Spleen (tissue), 7 donors: ENCODE measurements around the gene SCN2A.

ENCODE experiments used
- CTCF ChIP-seq, 11 experiments: fragments of 200-600 bp in 7 of 11; fragments of 450-650 bp in 4 of 11; sonication (generic) in 4 of 11; IDR thresholded peaks in 8 of 11; conservative IDR thresholded peaks in 3 of 11; 1 replicate in 7 of 11; 2 replicates in 4 of 11; pipeline versions ENCODE4 v1.4.0 to v1.8.0; 2016 to 2021; ENCODE audit warnings: antibody characterized with exemption in 11 of 11, inconsistent platforms in 4 of 11, mild to moderate bottlenecking in 1 of 11
- POLR2AphosphoS5 ChIP-seq, 3 donors: sonication (generic); formaldehyde crosslinking; IDR thresholded peaks; one replicate each; pipeline ENCODE4 v1.5.1; 2017; ENCODE audit warnings: antibody characterized with exemption in 3 of 3
- donor health status: DM: no; HTN: no; CAD: no; lungs with moderate emphysema.
- donor health status: DM: no; HTN: no; CAD: no.
- donor health status: DM: no; HTN: no; CAD: no.

- no peak for TF ChIP-seq CTCF (IDR thresholded peaks at IDR 0.05 in 8 of 11, conservative IDR thresholded peaks at IDR 0.05 in 3 of 11)
- no peak for TF ChIP-seq POLR2AphosphoS5 (IDR thresholded peaks at IDR 0.05)
These were observed 196.4 kb downstream of the SCN2A start for GRCh38 chr2:165435611-165436010.
